Body of pancreas (tissue), 4 donors: ENCODE measurements around the gene PIP4K2C.

Experiments used
- POLR2A ChIP-seq, 3 donors: fragments of 450-650 bp; IDR thresholded peaks; one replicate each; pipeline ENCODE4 v1.6.1; 2016; ENCODE audit warnings: antibody characterized with exemption in 3 of 3, mild to moderate bottlenecking in 2 of 3
- TF ChIP-seq, protein P1 (sequence below), 7 experiments: fragments of 450-650 bp in 4 of 7; fragments of 200-600 bp in 3 of 7; sonication (generic) in 3 of 7; IDR thresholded peaks; one replicate each; pipeline ENCODE4 v1.5.1; 2016 to 2019; ENCODE audit warnings: antibody characterized with exemption in 7 of 7

GRCh38 chr12:57628280-57629191, 37.5 kb downstream of the PIP4K2C start:
- TF ChIP-seq, protein P1, sequence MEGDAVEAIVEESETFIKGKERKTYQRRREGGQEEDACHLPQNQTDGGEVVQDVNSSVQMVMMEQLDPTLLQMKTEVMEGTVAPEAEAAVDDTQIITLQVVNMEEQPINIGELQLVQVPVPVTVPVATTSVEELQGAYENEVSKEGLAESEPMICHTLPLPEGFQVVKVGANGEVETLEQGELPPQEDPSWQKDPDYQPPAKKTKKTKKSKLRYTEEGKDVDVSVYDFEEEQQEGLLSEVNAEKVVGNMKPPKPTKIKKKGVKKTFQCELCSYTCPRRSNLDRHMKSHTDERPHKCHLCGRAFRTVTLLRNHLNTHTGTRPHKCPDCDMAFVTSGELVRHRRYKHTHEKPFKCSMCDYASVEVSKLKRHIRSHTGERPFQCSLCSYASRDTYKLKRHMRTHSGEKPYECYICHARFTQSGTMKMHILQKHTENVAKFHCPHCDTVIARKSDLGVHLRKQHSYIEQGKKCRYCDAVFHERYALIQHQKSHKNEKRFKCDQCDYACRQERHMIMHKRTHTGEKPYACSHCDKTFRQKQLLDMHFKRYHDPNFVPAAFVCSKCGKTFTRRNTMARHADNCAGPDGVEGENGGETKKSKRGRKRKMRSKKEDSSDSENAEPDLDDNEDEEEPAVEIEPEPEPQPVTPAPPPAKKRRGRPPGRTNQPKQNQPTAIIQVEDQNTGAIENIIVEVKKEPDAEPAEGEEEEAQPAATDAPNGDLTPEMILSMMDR (IDR thresholded peaks at IDR 0.05) = no peak
- TF ChIP-seq POLR2A (IDR thresholded peaks at IDR 0.05) = no peak
